ENCODE results near the gene GDNF.

GDNF gene

DNA sequence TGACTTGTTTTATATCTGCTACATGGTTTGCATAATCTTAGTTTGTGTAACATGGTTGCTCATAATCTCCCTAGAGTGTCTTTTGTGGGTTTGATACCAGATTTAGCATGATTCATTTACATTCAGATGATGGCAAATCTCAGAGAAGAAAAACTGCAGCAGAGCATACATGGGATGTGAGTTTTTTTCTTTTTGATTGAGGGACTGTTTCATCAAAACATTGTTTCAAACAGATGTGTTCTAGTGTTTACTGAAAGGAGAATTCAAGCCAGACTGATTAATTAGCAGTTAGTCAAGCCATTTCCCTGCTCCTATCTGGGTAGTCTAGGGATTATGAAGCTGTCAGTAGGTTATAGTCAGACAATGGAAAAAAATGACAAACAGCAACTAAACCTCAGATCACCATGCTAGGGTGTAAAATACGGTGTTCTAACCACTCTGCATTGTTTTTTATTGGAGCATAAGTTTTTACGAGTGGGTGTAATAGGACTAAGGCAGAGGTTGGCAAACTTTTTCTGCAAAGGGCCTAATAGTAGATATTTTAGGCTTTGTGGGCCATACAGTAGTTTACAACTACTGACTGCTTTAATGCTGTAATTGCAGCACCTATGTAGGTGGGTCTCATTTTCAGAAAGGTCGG, 10.5 kb upstream of the GDNF start:
- ChIA-PET CTCF (interaction anchor here (1.1 to 1.5 kb wide), 2 partner anchors 8 to 342 kb away, joined by 3 to 5 read pairs; no protein-coding TSS in a partner anchor), POLR2A (no interaction called here)
- no peak for DNase-seq (ENCODE audit: extremely low spot score)
- TF ChIP-seq, protein P1, sequence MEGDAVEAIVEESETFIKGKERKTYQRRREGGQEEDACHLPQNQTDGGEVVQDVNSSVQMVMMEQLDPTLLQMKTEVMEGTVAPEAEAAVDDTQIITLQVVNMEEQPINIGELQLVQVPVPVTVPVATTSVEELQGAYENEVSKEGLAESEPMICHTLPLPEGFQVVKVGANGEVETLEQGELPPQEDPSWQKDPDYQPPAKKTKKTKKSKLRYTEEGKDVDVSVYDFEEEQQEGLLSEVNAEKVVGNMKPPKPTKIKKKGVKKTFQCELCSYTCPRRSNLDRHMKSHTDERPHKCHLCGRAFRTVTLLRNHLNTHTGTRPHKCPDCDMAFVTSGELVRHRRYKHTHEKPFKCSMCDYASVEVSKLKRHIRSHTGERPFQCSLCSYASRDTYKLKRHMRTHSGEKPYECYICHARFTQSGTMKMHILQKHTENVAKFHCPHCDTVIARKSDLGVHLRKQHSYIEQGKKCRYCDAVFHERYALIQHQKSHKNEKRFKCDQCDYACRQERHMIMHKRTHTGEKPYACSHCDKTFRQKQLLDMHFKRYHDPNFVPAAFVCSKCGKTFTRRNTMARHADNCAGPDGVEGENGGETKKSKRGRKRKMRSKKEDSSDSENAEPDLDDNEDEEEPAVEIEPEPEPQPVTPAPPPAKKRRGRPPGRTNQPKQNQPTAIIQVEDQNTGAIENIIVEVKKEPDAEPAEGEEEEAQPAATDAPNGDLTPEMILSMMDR (IDR thresholded peaks at IDR 0.05; ENCODE audit: control extremely low read depth, extremely low read depth, low read depth, missing control alignments), result no peak

DNA sequence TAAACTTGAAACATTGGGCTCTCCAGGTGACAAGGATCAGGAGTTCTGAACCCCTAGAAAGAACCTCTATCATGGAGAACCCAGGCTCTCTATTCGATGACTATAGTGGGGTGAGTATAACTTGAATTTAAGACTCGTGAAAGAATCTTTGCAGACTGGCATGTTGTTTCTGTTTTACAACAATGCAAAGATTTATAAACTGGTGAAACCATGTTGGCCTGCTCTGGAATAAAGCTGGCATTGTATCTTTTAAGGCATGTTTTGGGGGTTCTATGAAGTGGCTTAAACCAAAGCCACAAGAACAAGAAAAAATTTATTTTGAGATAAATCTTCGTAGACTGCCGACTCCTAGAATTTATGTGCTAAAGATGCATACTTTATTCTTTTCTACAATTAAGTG, 9.8 kb upstream of the GDNF start:
- CTCF ChIA-PET, result interaction anchor here (0.7 to 1.5 kb wide), 3 partner anchors 8 to 343 kb away, joined by 3 to 5 read pairs (median 3); no protein-coding TSS in a partner anchor
- DNase-seq (ENCODE audit: extremely low spot score), result no peak
- TF ChIP-seq, protein P1 (IDR thresholded peaks at IDR 0.05; ENCODE audit: control extremely low read depth, extremely low read depth, low read depth, missing control alignments), result no peak
- POLR2A ChIA-PET, result no interaction called here

DNA sequence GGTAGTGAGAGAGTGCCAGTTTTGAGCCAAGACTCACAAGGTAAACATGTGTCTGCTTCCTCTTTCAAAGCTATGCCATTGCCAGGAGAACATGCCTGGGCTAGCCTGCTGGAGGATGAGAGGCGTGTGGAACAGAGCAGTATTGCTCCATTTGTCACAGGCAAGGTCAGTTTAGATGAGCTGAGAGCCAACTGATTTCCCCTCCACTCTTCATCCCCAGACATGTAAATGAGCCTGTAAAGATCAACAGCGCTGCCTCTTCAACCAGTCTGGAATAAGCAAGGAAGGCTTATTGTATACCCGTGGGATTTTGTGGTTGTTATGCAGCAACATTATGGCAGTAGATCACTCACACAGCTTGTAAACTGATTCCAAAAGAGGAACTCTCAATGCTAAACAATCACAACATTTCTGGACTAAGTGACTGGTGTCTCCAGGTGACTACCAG, 8.2 kb upstream of the GDNF start:
- CTCF ChIA-PET, result interaction anchor here (1.5 to 2.1 kb wide), 3 partner anchors 11 to 51 kb away, joined by 3 to 8 read pairs (median 7); no protein-coding TSS in a partner anchor
- TF ChIP-seq, protein P1 (IDR thresholded peaks at IDR 0.05; ENCODE audit: control extremely low read depth, extremely low read depth, low read depth, missing control alignments), result no peak
- DNase-seq (ENCODE audit: extremely low spot score), result no peak
- POLR2A ChIA-PET, result no interaction called here

DNA sequence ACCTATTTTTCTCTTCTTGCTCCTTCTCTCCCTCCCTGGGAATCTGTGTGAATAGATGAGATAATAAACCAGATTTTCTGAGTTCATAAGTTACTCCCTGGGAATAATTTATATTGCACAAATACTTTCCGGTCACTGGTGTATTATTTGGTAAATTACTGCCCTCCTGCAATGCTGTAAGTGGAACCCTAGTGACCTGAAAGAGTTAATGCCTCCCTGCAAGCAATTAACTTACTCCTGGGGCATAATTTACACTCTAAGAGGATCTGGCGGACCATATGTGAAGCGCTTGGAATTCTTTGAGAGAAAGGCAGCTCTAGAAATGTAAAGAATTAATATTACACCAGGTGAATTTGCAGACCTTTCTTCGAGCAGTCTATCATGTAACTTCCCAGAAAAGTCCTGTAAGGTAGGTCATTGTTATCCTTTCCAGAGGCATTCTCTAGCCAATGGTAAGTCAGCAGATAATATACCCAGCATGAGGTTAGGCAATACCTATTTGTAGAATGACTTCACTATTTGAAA, 7.0 kb upstream of the GDNF start:
- no peak for DNase-seq (ENCODE audit: extremely low spot score)
- ChIA-PET POLR2A (no interaction called here), CTCF (interaction anchor here (2.1 kb wide), 1 partner anchor 13 kb away, joined by 8 read pairs; no protein-coding TSS in a partner anchor)
- TF ChIP-seq, protein P1 (IDR thresholded peaks at IDR 0.05; ENCODE audit: control extremely low read depth, extremely low read depth, low read depth, missing control alignments), result no peak

DNA sequence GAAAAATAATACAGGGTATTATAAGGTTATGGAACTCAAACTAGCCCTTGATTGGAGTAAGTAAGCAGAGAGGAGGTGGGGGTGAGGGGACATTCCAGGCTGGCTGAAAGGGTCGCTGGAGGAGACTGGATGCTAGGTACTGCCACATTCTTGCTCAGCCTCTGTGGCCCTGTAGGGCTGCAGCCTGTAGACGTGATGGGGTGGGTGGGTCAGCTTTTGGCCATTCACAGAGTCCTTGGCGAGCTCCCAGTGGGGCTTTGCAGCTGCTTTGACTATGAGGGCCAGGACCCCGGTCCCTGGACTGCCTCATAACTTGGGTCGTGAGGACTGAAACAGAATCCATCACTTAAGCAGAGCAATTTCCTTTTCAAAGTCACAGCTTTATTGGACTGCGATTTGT, 4.2 kb upstream of the GDNF start:
- TF ChIP-seq, protein P1 (IDR thresholded peaks at IDR 0.05; ENCODE audit: control extremely low read depth, extremely low read depth, low read depth, missing control alignments), result no peak
- CTCF ChIA-PET, result no interaction called here
- DNase-seq (ENCODE audit: extremely low spot score), result no peak
- POLR2A ChIA-PET, result no interaction called here

DNA sequence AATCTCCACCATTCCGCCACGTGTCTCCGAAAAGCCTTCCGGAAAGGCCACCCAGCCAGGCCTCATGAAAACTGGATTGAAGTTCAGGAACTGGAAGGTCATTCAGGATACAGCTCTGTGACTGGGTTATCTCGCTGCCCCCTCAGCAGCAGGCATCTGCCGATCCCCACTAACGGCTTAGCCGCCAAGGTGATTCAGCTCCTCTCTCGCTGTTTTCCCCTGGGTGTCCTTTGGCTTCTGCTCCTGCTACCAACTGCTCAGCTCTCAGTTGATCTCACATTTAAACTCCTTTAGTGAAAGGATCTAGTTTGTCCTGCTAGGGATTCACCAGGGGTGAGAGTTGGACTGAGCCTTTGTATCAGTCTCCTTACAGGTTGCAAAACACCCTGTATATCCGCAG, 2.2 kb upstream of the GDNF start:
- CTCF ChIA-PET, result interaction anchor here (1.3 to 1.7 kb wide), 2 partner anchors 22 to 351 kb away, joined by 3 to 14 read pairs; no protein-coding TSS in a partner anchor
- TF ChIP-seq, protein P1 (IDR thresholded peaks at IDR 0.05; ENCODE audit: control extremely low read depth, extremely low read depth, low read depth, missing control alignments), result no peak
- no peak for DNase-seq (ENCODE audit: extremely low spot score)
- POLR2A ChIA-PET, result no interaction called here

Data from GM10248 (cell line).